GM19099 (cell line): ENCODE data around the gene MEX3D.

Experiments used
- POLR2A ChIP-seq: IDR thresholded peaks from 3 replicates; pipeline ENCODE4 v1.6.1; 2011; ENCODE audit warnings: low read depth; ENCODE audit not compliant: insufficient read length; ENCODE audit errors: extremely low read depth

MEX3D gene

GRCh38 chr19:1507763-1508506, 60.2 kb downstream of the MEX3D start:
- TF ChIP-seq POLR2A, result no peak

- no peak for TF ChIP-seq POLR2A
Observed at GRCh38 chr19:1507192-1507660, 60.9 kb downstream of the MEX3D start.

DNA sequence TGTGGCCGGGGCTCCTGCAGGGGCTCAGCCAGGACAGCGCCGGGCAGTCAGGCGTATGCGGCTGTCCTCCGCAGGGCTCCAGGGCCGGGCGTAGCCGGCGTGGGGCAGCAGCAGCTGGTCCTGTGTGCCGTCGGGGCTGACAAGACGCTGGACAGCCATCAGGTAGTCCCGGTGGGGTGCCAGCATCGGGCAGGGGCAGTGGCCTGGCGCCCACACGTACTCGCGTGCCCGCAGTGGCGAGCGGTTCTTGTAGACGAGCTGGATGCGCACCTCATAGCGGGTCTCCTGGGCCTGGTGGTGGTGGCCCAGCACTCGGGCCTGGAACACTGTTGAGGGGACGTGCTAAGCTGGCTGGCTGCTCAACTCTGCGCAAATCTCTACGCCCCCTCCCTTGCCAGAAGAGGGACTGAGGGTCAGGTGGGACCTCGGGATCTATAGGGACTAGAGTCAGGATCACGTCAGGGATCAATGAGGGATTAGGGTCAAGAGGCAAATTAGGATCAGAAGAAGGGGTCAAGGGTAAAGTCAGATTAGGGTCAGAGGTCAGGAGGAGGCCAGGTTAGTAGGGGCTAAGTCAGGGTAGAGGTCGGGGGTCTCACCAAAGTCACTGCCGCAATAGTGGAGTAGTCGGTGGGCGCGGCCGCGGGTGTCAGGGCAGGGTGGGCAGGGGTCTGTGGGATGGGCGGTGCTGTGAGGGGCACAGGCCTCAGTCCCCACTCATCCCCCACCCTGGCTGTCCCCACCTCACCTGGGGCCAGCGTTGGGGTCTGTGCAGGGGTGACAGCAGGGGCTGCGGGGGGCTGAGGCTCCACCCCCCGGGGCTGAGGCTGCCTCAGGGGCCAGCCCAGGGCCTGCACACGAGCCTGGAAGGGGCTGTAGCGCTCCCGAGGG, 61.9 kb downstream of the MEX3D start:
- TF ChIP-seq POLR2A, result no peak

DNA sequence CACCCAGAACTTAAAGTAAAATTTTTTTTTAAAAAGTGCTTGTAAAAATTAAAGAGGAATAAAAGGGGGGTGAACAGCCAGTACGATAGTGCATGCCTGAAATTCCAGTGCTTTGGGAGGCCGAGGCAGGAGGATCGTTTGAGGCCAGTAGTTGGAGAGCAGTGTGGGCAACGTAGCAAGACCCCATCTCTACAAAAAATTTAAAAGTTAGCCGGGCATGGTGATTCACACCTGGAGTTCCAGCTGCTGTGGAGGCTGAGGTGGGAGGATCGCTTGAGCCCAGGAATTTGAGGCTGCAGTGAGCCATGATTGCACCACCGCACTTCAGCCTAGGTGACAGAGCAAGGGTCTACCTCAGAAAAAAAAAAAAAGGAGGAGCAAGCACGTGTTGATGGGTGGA, 63.1 kb downstream of the MEX3D start:
- no peak for TF ChIP-seq POLR2A
